Measurements from ENCODE around the gene ARHGAP9.

Gene ARHGAP9

DNA sequence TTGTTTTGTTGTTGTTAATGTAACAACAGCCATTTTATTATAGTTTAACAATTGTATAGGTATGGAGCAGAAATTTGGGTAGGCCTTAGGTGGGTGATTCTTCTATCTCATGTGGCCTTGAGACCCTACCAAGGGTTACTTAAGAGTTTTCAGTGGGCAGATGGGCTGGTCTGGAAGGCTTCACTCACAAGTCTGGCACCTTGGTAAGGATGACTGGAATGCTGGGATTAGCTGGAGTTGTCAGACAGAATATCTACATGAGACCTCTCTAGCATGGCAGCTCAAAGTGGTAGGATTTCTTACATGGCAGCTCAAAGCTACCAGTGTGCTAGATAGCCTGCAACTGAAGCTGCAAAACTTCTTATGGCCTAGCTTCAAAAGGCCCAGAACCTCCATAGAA lies 6.0 kb upstream of the ARHGAP9 start:
- TF ChIP-seq CTCF (conservative IDR thresholded peaks at IDR 0.05) = no peak
- TF ChIP-seq ZFX (IDR thresholded peaks at IDR 0.05) = no peak

DNA sequence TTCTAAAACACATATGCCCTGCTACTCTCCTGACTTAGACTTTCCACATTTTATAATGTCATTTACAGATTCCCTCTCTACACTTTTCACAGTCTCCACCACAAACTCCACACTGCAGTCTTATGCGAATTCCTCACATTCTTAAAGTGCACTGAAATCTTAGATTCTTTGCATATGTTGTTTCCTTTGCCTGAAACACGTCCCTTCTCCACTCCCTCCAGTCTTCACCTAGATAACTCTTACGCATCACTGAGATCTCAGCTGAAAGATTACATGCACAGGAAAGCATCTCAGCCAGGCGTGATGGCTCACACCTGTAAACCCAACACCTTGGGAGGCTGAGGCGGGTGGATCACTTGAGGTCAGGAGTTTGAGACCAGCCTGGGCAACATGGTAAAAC lies 3.8 kb upstream of the ARHGAP9 start:
- no peak overlapping the region for H3K27ac ChIP-seq
- TF ChIP-seq CTCF (conservative IDR thresholded peaks at IDR 0.05) (no peak), ZFX (IDR thresholded peaks at IDR 0.05) (no peak)

More for the DNA sequence above, 6.0 kb upstream of the ARHGAP9 start:
- no peak overlapping the region for H3K27ac ChIP-seq

DNA sequence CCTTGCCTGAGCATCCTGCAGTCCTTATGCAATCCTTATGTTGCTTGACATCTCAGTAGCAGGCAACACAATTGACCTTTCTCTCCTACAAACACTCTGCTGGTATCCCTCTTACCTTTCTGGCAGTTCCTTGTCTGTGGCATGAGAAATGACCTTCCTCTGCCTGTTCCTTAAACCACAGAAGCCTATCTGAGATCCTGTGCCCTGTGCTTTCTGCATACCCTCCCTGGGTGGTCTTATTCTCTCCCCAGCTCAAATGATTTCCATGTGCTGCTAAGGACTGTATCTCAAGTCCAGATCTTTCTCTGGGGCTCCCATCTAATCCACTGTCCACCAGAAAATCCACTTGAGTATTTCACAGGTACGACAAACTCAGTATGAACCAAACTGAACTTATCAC lies 2.0 kb upstream of the ARHGAP9 start:
- no peak overlapping the region for H3K27ac ChIP-seq
- no peak for TF ChIP-seq CTCF (conservative IDR thresholded peaks at IDR 0.05)

GRCh38 chr12:57479043-57479375 lies 657 bp downstream of the ARHGAP9 start:
- no peak overlapping the region for H3K27ac ChIP-seq
- TF ChIP-seq CTCF (conservative IDR thresholded peaks at IDR 0.05) (no peak), ZFX (IDR thresholded peaks at IDR 0.05) (no peak)

GRCh38 chr12:57477710-57478681 lies 1.7 kb downstream of the ARHGAP9 start:
- no peak overlapping the region for H3K27ac ChIP-seq
- no peak for TF ChIP-seq CTCF (conservative IDR thresholded peaks at IDR 0.05)
- no peak for TF ChIP-seq ZFX (IDR thresholded peaks at IDR 0.05)

DNA sequence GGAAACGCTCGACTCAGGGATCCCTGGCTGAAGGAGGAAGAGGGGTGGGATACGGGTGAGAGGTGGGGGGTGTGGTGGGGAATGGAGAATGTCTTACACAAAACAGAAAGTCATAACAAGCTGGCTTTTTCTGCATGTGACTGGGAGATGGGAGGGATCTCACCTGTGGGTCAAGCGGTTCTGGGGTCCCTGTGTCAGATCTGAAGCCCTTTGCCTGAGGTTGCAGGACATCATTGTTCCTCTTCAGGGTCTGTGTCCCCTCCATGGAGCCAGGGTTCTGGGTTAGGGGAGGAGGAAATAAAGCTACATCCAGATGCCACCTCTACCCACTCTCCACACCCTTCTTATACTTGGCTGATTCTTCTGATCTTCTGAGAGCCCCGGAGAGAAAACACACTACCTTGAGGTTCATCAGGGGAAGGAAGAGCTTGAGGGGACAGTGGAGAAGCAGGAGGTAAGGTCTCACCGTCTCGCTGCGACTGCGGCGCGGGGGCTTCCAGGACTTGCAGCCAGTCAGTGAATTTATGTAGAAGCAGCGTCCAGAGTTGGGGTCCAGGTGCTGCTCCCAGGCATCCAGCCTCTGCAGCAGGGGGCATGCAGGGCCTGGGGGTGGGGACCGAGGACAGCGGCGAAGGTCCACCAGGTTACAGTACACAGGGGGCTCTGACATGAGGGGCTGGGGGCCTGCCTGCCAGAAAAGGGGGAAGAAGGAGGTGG lies 2.5 kb downstream of the ARHGAP9 start:
- H3K27ac ChIP-seq = no peak overlapping the region

GRCh38 chr12:57476162-57476992 lies 3.3 kb downstream of the ARHGAP9 start:
- no peak overlapping the region for H3K27ac ChIP-seq
- TF ChIP-seq CTCF (conservative IDR thresholded peaks at IDR 0.05) (no peak), ZFX (IDR thresholded peaks at IDR 0.05) (no peak)

More for the DNA sequence above, 2.5 kb downstream of the ARHGAP9 start:
- no peak for TF ChIP-seq ZFX (IDR thresholded peaks at IDR 0.05)
